Hindlimb muscle (tissue), 1 donor: ENCODE results near the gene CCNF. TPM values are rescaled to one million over a fixed set of nuclear protein-coding genes. Genes with fewer than 3 reads are reported as not detected.
A peak's percentile ranks its signal among the peaks of the same experiment; 100 is the strongest.
"Not testable (repeated sequence)": the region's sequence is repeated elsewhere in the genome, so short reads cannot be mapped to it uniquely, and the experiment has no call there.

Experiments used
- DNase-seq: peaks from one replicate; pipeline ENCODE4 v3.0.0-alpha.2; 2013
- polyA plus RNA-seq: library from polyadenylated mRNA; unstranded; fragments of 120-200 nt; gene quantifications from one replicate; pipeline ENCODE4 v1.2.1, GENCODE V29; 2013; ENCODE audit not compliant: insufficient read length

The CCNF gene
- 7.0 TPM for polyA plus RNA-seq

GRCh38 chr16:2429034-2429770 is at the start of gene CCNF:
TSS of gene CCNF (plus strand) at chr16:2429447. CDS start at chr16:2429482, 35 bp downstream.
- DNase-seq: peak; percentile 98

- no peak for DNase-seq
Measured at GRCh38 chr16:2383501-2383900, 45.7 kb upstream of the CCNF start.

GRCh38 chr16:2384426-2384825 is 44.8 kb upstream of the CCNF start:
- no peak for DNase-seq

GRCh38 chr16:2385190-2385836 is 43.9 kb upstream of the CCNF start:
- no peak for DNase-seq

GRCh38 chr16:2385982-2386381 is 43.3 kb upstream of the CCNF start:
- not testable (repeated sequence) for DNase-seq

GRCh38 chr16:2386990-2387389 is 42.3 kb upstream of the CCNF start:
- DNase-seq: no peak

- DNase-seq: no peak
Measured at GRCh38 chr16:2388139-2388874, 40.9 kb upstream of the CCNF start.

GRCh38 chr16:2388875-2389433 is 40.3 kb upstream of the CCNF start:
- DNase-seq: no peak

GRCh38 chr16:2392025-2392424 is 37.2 kb upstream of the CCNF start:
- no peak for DNase-seq

- no peak for DNase-seq
Measured at GRCh38 chr16:2398520-2398919, 30.7 kb upstream of the CCNF start.

- no peak for DNase-seq
Measured at GRCh38 chr16:2404099-2404498, 25.1 kb upstream of the CCNF start.

GRCh38 chr16:2415085-2415484 is 14.2 kb upstream of the CCNF start:
- no peak for DNase-seq

GRCh38 chr16:2420035-2420434 is 9.2 kb upstream of the CCNF start:
- no peak for DNase-seq

- no peak for DNase-seq
Measured at GRCh38 chr16:2422123-2422867, 7.0 kb upstream of the CCNF start.

- no peak for DNase-seq
Measured at GRCh38 chr16:2424061-2425007, 4.9 kb upstream of the CCNF start.

- DNase-seq: no peak
Measured at GRCh38 chr16:2425008-2425518, 4.2 kb upstream of the CCNF start.

- DNase-seq: no peak
Measured at GRCh38 chr16:2425825-2426430, 3.3 kb upstream of the CCNF start.

GRCh38 chr16:2426941-2427361 is 2.3 kb upstream of the CCNF start:
- DNase-seq: no peak

- DNase-seq: no peak
Measured at GRCh38 chr16:2427526-2427925, 1.7 kb upstream of the CCNF start.

GRCh38 chr16:2428051-2428783 is 1.0 kb upstream of the CCNF start:
- peak; percentile 49 for DNase-seq
